ENCODE data around the gene ZNF316.

ZNF316 gene

DNA sequence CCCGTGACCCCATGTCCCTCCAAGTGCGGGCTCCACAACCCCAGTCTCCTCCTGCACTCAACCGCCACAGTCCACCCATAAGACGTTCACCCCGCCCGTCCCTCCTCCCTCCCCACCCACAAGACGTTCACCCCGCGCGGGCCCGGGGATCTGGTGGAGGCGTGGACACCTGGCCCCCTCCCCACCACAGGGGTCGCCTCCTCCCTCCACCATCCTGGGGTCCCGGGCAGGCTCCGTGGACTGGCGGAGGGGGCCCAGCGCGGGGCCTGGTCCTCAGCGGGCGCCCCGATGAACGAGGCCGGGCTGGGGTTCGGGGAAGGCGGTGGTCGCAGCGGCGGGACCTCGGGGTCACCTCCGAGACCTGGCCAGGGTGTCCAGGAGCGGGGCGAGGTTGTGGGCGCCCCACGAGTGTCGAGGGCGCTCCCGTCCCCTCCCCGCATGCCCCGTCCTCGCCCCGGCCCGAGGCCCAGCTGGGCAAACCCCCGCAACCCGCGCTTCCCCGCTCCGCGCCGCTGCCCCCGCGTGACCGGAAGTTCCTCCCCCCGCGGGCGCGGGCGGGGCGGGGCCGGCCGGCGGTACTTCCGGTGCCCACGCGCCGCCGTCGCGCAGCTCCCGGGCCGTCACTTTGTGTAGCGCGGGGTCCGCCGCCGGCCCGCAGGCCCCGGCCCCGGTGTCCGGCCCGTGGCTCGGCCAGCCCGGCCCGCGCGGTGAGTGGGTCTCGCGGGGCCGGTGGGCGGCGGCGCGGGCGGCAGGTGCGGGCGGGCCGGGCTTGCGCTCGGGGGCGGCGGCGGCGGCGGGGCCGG lies at the start of gene ZNF316:
ZNF316 (plus strand) TSS at position 578 of the 803 bp plus-strand sequence. CDS start 5,092 bp downstream, outside the sequence.
- peak; percentile 21 for DNase-seq (ENCODE audit: low read depth)

DNA sequence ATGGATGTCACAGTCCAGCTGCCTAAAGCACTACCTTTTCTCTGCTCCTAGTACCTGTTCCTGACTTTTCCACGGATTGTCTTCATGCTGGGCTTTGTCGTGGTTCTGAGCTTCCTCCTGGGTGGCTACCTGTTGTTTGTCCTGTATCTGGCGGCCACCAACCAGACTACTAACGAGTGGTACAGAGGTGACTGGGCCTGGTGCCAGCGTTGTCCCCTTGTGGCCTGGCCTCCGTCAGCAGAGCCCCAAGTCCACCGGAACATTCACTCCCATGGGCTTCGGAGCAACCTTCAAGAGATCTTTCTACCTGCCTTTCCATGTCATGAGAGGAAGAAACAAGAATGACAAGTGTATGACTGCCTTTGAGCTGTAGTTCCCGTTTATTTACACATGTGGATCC lies 48.6 kb upstream of the ZNF316 start:
- no peak for DNase-seq (ENCODE audit: low read depth)

DNA sequence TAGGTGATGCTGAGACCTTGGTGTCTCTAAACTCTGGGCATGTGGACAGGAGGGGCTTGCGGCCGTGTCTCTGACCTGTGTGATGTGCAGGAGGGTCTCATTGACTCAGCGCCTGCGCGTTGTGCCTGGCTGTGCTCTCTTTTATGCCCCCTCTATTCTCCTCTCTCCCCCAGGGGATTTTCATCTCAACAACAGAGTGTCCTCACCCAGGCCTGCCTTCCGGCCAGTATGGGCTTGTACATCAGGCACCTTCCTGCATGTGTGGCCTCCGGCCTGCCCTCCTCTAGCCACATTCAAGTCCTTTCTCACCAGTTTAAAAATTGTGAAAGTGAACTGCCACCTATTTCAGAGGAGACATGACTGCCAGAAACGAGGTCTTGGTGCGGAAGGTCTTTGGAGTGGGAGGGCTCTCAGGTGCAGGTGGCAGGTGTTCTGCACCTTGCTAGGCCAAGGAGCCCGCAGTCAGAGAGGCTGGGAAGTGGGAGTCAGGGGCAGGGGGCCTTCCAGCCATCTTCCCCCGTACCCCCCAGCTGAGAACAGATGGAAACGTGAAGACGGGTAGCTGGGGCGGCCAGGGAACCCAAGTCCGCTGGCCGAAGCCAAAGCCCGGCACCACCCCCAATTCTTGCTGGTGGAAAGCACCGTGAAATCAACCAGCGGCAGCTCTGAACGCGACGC lies 47.8 kb upstream of the ZNF316 start:
- DNase-seq (ENCODE audit: low read depth) = no peak

DNA sequence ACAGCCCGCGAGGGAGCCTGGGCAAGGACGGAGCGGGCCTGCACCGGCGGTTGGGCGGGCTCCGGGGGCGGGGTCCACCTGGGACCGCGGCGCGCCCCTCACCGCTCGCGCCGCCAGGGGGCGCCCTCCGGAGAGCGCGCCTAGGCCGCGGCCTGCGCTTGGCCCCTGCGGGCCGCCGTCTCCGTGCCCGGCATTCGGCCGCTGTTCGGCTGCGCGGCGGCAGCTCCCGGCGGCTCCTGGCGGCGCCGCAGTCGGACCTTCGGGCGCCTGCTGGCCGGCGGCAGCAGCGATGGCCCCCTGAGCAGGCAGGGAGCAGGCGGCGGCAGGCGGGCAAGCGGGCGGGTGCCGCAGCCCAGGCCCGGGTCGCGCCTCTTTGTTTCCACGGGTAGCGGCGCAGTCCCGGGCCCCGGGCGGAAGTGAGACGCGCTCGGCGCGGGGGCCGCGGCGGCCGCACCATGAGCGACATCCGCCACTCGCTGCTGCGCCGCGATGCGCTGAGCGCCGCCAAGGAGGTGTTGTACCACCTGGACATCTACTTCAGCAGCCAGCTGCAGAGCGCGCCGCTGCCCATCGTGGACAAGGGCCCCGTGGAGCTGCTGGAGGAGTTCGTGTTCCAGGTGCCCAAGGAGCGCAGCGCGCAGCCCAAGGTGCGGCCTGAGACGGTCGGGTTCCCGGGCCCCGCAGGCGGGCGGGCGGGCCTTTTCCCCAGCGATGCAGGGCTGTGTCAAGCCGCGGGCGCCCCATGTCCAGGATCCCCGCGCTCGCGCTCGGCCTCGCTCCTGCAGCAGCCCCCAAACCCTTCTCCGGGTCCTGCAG lies 47.1 kb upstream of the ZNF316 start, which contains the start of gene INTS15:
INTS15 (plus strand) TSS at position 193 of the 816 bp plus-strand sequence; CDS start at position 456, 263 bp downstream.
- DNase-seq (ENCODE audit: low read depth) = peak; percentile 59

DNA sequence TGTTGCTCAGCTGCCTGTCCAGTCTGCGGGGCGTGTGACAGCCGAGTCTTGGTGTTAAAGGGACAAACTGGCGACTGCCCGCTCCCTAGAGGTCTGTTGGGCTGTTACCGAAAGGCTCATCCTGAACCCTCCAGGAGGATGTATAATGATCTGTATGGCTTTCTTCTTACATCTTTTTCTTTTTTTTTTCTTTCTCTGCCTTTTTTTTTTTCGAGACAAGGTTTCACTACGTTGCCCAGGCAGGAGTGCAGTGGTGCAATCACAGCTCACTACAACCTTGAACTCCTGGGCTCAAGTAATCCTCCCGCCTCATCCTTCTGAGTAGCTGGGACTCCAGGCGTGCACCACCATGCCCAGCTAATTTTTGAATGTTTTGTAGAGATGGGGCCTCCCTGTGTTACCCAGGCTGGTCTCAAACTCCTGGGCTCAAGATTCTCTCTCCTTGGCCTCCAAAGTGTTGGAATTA lies 46.4 kb upstream of the ZNF316 start:
- DNase-seq (ENCODE audit: low read depth) = no peak

DNA sequence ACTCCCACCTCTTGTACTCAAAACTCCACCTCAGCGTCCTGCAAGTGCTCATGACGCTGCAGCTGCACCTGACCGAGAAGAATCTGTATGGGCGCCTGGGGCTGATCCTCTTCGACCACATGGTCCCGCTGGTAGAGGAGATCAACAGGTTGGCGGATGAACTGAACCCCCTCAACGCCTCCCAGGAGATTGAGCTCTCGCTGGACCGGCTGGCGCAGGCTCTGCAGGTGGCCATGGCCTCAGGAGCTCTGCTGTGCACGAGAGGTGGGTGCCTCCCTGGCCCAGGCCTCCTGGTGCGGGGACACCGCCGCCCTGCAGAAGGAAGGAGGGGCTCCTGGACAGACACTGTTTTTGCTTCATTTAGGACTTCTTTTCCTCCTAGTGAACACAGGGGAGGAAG lies 37.0 kb upstream of the ZNF316 start:
- DNase-seq (ENCODE audit: low read depth) = no peak

DNA sequence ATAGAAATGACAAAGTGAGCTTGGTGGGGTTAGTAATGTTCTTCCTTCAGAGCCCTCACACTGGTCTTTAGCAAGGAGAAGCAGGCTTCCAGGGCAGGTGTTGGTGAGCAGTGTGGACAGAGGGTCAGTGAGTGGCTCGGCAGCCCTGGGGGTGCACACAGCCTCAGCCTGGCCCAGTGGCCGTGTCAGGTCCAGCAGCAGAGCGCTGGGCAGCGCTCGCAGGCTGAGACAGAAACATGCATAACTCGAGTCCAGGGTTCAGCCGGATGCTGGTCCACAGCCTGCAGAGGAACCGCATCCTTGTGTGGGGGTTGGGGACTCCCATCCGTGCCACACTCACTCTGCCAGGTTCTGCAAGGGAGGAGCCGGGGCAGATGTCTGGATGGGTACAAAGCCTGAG lies 32.7 kb upstream of the ZNF316 start:
- no peak for DNase-seq (ENCODE audit: low read depth)

DNA sequence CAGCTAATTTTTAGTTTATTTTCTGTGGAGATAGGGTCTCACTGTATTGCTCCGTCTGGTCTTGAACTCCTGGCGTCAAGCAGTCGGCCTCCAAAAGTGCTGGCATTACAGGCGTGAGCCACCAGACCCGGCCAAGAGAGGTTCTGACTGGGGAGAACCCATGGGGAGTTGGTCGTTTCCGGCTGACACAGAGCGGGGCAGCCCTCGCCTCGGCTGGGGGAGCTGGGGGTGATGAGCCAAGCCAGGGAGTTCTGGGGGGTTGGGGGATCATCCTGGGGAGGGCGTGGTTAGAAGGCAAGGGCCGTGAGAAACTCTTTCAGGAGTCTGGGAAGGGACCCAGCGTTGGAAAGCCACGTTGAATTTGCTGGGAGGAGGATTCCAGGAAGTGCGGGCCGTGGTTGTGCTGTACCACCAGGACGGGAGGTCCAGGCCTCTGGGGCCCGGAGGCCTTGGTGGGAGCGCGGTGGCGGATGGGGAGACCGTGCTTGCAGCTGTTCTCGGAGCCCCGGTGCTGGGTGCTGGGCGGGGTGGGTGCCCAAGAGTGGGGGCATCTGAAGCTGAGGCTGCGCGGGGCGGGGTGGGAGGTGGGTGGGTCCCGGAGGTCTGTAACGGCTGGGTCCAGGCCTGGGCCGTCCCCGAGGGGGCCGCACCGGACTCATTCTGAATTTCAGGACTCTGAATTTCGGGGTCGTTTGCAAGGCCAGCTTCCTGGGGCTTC lies 30.1 kb upstream of the ZNF316 start:
- no peak for DNase-seq (ENCODE audit: low read depth)

DNA sequence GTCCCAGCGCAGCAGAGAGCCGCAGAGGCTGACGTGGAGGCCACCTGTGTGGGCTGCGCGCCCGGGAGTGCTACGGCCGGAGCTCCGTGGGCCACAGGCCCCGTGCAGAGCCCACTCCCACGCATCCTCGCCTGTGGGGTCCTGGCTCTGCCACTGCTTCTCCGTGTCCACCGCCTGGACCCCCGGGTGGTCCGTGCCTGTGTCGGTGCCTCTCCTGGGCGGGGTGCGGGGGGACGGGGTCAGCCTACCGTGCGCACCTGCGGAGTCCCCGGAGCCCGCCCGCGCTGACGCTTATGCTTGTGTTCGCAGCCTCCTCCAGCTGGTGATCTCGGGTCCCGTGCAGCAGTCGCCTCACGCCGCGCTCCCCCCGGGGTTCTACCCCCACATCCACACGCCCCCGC lies 29.5 kb upstream of the ZNF316 start:
- no peak for DNase-seq (ENCODE audit: low read depth)

DNA sequence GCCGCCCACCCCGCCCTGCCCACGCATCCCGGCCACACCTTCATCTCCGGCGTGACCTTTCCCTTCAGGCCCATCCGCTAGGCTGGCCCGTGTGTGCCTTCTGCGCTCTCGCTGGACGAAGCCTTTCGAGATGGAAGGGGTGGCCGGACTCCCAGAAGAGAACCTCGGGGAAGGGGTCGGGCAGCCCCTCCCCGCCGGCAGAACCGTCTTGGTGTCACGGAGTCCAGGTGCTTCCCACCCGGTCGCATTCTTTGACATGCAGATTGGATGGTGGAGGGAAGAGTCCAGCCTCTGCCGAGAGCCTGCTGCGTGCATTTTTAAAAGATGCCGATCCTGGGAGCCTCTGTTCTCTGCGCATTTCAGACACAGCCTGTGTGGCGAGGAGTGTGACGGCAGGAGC lies 29.0 kb upstream of the ZNF316 start:
- no peak for DNase-seq (ENCODE audit: low read depth)

DNA sequence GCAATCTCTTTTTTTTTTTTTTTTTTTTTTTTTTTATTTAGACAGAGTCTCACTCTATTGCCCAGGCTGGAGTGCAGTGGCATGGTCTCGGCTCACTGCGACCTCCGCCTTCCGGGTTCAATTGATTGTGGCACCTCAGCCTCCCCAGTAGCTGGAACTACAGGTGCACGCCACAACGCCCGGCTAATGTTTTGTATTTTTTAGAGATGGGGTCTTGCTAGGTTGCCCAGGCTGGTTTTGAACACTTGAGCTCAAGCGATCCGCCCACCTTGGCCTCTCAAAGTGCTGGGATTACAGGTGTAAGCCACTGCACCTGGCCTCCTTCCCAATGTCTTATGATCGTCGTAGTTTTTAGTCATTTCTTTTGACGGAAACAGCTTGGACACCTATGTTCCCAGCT lies 28.3 kb upstream of the ZNF316 start:
- DNase-seq (ENCODE audit: low read depth) = no peak

DNA sequence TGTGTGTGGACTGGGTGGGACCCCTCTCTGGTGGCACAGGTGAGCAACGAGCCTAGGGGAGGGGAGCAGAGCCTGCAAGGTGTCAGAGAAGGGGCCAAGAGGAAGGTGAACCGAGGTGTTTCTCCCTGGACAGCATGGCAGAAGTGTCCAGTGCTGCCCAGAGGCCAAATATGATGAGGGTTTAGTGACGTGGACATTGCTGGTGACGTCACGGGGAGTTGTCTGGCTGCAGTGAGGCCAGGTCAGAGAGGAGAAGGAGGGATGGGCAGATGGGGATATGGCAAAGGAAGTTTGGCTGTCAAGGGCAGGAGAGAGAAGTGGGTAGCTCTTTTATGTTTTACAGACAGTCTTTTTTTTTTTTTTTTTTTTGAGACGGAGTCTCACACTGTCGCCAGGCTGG lies 24.3 kb upstream of the ZNF316 start:
- no peak for DNase-seq (ENCODE audit: low read depth)

DNA sequence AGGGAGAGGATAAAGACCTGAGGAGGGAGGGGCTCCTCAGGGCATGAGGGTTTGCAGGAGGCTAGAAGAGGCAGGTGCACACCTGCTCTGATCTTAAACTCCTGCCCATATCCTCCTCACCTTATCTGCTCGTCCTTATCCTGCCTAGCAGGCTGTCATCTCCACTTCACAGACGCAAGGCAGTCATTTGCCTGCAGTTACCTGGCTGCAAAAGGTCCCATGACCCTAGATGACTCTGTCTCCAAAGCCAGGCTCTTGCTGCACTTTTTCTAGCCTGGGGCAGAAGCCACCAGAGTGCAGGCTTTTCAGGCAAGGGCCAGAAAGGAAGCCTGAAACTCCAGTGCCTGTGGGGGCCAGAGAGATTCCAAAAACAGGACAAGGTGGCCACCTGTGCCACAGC lies 23.4 kb upstream of the ZNF316 start:
- DNase-seq (ENCODE audit: low read depth) = no peak

DNA sequence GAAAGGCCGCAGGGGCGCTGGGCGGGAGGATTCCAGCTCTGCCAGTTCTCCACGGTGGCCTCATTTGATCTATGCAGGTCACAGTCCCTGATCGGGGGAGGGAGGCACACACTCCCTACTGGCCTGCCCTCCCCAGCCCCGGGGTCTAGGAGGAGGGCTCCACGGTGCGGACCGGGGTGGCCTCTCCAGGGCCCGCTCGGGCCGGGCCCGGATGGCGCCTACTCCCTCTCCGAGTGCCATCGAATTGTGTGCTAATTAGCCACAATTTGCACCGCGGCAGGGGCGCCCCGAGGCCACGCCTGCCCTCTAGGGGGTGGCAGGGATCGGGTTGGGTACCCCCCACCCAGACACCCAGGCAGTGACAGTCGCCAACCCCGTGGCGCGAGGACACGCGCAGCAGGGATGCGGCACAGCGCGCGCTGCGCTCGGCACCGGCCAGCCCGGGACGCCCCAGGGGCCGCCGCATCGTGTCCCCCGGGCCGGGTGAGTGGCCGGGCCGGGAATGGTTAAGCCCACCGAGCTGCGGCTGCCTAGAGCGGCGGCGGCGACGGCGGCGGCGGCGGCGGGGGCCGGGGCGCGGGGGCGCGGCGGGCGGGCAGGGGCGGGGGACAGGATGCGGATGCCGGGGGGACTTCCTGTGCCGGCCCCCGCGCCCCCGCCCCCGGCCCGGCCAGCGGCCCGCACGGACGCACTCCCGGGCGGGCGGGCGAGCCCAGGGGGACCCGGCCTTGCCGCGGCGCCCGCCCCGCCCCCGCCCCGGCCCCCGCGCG lies 22.0 kb upstream of the ZNF316 start, which contains the start of gene ZNF853:
ZNF853 (plus strand) TSS at position 658 of the 770 bp plus-strand sequence. CDS start 565 bp downstream, outside the sequence.
- DNase-seq (ENCODE audit: low read depth) = no peak

DNA sequence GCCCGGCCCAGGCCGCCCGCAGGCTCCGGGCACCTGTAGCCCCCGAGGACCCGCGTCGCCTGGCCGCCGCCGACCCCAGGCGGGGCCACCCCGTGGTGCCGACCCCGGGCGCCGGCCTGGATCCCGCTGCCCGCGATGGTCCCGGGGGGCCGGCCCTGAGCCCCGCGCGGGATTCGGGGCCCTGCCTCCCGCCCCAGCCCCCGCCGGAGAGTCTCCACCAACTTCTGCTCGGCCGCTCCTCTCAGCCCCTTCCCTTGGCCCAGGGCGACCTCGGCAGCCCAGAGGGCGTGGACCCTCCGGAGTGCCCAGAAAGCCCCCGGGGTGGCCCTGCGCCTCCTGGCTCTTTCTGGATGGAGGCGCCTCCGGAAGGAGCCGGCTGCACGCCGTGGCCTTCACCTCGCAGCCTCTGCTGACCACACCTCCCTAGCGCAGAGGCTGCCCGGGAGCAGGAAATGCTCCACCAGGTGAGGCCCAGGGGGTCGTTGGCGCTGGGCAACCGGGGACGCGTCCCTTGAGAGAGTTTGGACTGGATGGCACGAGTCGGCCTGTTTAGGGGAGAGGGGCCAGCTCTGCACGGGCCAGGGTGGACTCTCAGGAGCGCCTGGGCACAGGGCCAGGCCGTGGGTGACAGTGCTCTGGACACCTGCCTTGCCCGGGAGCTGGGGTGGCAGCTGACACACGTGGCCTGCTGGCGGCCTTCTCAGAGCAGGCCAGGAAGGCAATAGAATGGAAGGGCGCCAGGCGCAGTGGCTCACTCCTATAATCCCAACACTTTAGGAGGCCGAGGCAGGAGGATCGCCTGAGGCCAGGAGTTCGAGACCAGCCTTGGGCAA lies 21.2 kb upstream of the ZNF316 start:
- no peak for DNase-seq (ENCODE audit: low read depth)

DNA sequence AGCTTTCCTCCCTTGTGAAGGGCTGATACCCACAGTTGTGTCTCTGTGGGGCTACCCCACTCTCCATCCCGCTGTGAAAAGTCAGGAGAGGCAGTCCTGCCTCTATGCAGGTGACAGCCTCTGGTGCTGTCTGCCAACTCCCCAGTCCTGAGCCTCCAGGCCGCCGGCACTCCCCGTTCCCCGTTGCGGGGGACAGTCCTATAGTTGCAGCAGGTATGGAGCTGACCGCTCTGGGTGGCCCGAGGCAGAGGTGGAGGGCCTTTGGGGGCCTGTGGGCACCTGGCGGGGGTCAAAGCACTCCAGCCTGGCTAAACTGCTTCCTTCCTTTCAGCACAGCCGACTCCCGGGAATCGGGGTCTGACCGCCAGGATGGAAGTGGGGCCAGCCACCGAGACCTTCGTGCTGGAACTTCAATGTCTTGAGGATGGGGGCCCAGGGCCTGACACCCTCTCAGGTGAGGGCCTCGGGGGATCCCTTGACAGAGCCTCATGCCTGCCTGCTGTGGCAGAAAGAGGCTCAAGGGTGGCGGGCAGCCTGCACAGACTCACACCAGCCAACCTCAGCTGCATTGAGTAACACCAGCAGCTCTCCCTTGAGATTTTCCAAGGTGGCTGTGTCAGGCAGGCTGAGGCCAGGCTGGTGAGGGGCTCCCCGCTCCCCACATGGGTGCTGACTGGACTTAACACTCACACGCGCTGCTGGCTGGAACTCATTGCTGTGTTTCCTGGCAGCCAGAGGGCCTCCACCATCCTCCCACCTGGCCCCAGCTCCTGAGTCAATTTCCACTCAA lies 20.1 kb upstream of the ZNF316 start:
- no peak for DNase-seq (ENCODE audit: low read depth)

DNA sequence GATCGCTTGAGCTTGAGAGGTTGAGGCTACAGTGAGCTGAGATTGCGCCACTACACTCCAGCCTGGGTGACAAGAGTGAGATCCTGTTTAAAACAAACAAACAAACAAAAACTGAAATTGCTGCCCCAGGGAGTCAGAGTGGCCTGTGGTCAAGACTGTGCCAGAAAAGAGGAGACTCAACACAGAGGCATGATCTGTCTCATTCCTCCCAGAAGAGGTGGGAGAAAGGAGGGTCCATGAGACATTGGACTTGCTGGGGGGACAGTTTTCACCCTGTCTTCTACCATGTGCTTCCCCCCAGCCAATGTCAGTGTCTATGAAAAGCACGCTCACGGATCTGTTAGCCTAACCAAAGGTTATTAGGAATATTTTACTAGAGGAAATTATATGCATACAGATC lies 18.5 kb upstream of the ZNF316 start:
- DNase-seq (ENCODE audit: low read depth) = no peak

DNA sequence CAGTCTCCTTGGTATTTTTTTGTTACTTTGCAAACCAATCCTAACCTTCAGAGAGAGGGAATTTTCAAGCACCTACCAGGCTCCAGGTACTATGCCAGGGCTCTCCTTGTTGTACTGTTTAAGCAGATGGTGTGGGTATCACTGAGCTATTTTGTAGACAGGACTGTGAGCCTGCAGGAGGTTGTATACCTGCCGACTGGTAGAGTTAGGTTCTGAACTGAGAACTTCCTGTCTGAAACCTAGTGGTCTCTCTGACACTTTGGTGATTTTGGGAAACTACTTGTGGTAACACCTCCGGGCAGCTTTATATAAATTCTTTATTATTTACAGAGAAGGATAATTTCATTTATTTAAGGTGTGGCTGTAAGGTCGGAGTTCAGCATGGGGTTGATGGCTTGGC lies 17.2 kb upstream of the ZNF316 start:
- no peak for DNase-seq (ENCODE audit: low read depth)

All from stromal cell of bone marrow (primary cell).